ENCODE measurements around the gene ATCAY.

Gene ATCAY

DNA sequence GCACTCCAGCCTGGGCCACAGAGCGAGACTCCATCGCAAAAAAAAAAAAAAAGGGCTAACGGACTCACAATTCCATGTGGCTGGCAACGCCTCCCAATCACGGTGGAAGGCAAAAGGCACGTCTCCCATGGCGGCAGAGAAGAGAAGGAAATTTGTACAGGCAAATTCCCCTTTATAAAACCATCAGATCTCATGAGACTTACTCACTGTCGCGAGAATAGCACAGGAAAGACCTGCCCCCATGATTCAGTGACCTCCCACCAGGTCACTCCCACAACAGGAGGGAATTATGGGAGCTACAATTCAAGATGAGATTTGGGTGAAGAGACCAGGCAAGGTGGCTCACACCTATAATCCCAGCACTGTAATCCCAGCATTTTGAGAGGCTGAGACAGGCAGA, 33.7 kb downstream of the ATCAY start:
- Histone ChIP-seq H3K4me3 (ENCODE audit: low read length, poor library complexity, severe bottlenecking) (no peak overlapping the region), H2AFZ (ENCODE audit: low read length) (no peak overlapping the region), H3K9ac (ENCODE audit: low read depth, low read length, poor library complexity, severe bottlenecking) (no peak overlapping the region), H3K9me2 (replicated peaks; ENCODE audit: low read depth, low read length) (no peaks in the 10 kb centered on the region), H3K4me2 (ENCODE audit: low read depth, low read length, poor library complexity, severe bottlenecking) (no peak overlapping the region), H3K4me1 (ENCODE audit: insufficient read depth, low read length, poor library complexity, severe bottlenecking) (no peaks in the 10 kb centered on the region), H3F3A (ENCODE audit: low read depth) (no peaks in the 10 kb centered on the region), H3K27me3 (ENCODE audit: insufficient read depth, low read length, poor library complexity, severe bottlenecking) (no peaks in the 10 kb centered on the region), H4K20me1 (ENCODE audit: insufficient read depth, low read length, poor library complexity, severe bottlenecking) (no peaks in the 10 kb centered on the region), H3K9me3 (ENCODE audit: insufficient read depth, low read depth, low read length) (no peaks in the 10 kb centered on the region; the same call in 1 of the 2 replicates), H3K36me3 (ENCODE audit: insufficient read depth, low read length) (no peaks in the 10 kb centered on the region), H3K79me2 (ENCODE audit: insufficient read depth, low read length) (no peaks in the 10 kb centered on the region)
- TF ChIP-seq EZH2phosphoT487 (IDR thresholded peaks at IDR 0.05; ENCODE audit: borderline replicate concordance): no peak
- TF ChIP-seq, protein P1, sequence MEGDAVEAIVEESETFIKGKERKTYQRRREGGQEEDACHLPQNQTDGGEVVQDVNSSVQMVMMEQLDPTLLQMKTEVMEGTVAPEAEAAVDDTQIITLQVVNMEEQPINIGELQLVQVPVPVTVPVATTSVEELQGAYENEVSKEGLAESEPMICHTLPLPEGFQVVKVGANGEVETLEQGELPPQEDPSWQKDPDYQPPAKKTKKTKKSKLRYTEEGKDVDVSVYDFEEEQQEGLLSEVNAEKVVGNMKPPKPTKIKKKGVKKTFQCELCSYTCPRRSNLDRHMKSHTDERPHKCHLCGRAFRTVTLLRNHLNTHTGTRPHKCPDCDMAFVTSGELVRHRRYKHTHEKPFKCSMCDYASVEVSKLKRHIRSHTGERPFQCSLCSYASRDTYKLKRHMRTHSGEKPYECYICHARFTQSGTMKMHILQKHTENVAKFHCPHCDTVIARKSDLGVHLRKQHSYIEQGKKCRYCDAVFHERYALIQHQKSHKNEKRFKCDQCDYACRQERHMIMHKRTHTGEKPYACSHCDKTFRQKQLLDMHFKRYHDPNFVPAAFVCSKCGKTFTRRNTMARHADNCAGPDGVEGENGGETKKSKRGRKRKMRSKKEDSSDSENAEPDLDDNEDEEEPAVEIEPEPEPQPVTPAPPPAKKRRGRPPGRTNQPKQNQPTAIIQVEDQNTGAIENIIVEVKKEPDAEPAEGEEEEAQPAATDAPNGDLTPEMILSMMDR (conservative IDR thresholded peaks at IDR 0.05; ENCODE audit: low read length): no peak

DNA sequence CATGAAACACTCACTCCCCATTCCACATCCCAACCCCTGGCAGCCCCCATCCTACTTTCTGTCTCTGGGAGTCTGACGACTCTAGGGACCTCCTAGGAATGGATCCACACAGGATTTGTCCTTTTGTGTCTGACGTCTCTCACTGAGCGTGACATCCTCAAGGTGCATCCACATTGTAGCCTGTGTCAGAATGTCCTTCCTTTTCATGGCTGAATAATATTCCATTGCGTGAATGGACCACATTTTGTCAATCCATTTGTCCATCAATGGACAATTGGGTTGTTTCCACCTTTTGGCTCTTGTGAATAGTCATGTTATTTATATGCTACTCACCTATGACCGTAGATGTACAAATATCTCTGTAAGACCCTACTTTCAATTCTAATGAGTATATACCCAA, 35.5 kb downstream of the ATCAY start:
- TF ChIP-seq, protein P1 (conservative IDR thresholded peaks at IDR 0.05; ENCODE audit: low read length): no peak
- TF ChIP-seq EZH2phosphoT487 (IDR thresholded peaks at IDR 0.05; ENCODE audit: borderline replicate concordance): no peak
- no peaks in the 10 kb centered on the region for H3K36me3 ChIP-seq (ENCODE audit: insufficient read depth, low read length)

DNA sequence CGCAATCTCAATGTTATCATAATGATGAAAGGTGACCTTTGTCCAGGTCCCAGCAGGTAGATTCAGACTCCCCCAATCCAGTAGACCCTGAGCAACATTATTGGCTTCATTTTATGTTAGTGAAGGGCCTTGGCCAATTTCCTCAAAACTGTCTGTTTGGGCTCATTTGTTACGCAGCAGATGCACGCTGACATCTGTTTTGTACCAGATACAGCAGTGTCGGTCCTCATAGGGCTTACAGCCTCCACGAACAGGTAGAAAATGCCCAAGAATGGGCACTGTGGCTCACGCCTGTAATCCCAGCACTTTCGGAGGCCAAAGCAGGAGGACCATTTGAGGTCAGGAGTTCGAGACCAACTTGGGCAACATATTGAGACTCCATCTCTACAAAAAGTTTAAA, 39.3 kb downstream of the ATCAY start:
- Histone ChIP-seq H3K27me3 (ENCODE audit: insufficient read depth, low read length, poor library complexity, severe bottlenecking) (no peaks in the 10 kb centered on the region), H3K36me3 (ENCODE audit: insufficient read depth, low read length) (no peaks in the 10 kb centered on the region), H3F3A (ENCODE audit: low read depth) (no peaks in the 10 kb centered on the region), H3K4me3 (ENCODE audit: low read length, poor library complexity, severe bottlenecking) (no peak overlapping the region), H3K9me3 (ENCODE audit: insufficient read depth, low read depth, low read length) (peaks cover 6% of the 10 kb centered on the region; the same call in 1 of the 2 replicates), H3K79me2 (ENCODE audit: insufficient read depth, low read length) (no peaks in the 10 kb centered on the region), H2AFZ (ENCODE audit: low read length) (no peak overlapping the region), H3K9ac (ENCODE audit: low read depth, low read length, poor library complexity, severe bottlenecking) (no peak overlapping the region), H3K4me1 (ENCODE audit: insufficient read depth, low read length, poor library complexity, severe bottlenecking) (no peaks in the 10 kb centered on the region), H3K9me2 (replicated peaks; ENCODE audit: low read depth, low read length) (no peaks in the 10 kb centered on the region), H4K20me1 (ENCODE audit: insufficient read depth, low read length, poor library complexity, severe bottlenecking) (no peaks in the 10 kb centered on the region), H3K4me2 (ENCODE audit: low read depth, low read length, poor library complexity, severe bottlenecking) (no peak overlapping the region)
- TF ChIP-seq, protein P1 (conservative IDR thresholded peaks at IDR 0.05; ENCODE audit: low read length): no peak
- TF ChIP-seq EZH2phosphoT487 (IDR thresholded peaks at IDR 0.05; ENCODE audit: borderline replicate concordance): no peak

More for the DNA sequence above, 35.5 kb downstream of the ATCAY start:
- Histone ChIP-seq H3F3A (ENCODE audit: low read depth) (no peaks in the 10 kb centered on the region), H3K4me3 (ENCODE audit: low read length, poor library complexity, severe bottlenecking) (no peak overlapping the region), H4K20me1 (ENCODE audit: insufficient read depth, low read length, poor library complexity, severe bottlenecking) (no peaks in the 10 kb centered on the region), H3K9me3 (ENCODE audit: insufficient read depth, low read depth, low read length) (no peaks in the 10 kb centered on the region), H3K9me2 (replicated peaks; ENCODE audit: low read depth, low read length) (no peaks in the 10 kb centered on the region), H3K4me2 (ENCODE audit: low read depth, low read length, poor library complexity, severe bottlenecking) (no peak overlapping the region), H3K79me2 (ENCODE audit: insufficient read depth, low read length) (no peaks in the 10 kb centered on the region), H3K27me3 (ENCODE audit: insufficient read depth, low read length, poor library complexity, severe bottlenecking) (no peaks in the 10 kb centered on the region), H3K4me1 (ENCODE audit: insufficient read depth, low read length, poor library complexity, severe bottlenecking) (no peaks in the 10 kb centered on the region), H3K9ac (ENCODE audit: low read depth, low read length, poor library complexity, severe bottlenecking) (no peak overlapping the region), H2AFZ (ENCODE audit: low read length) (no peak overlapping the region)
